Panc1 (cell line): ENCODE data around the gene EPHA3. TPM values are rescaled to one million over a fixed set of nuclear protein-coding genes. Genes with fewer than 3 reads are reported as not detected.

Experiments
- ATAC-seq: fragments of 200-7000 bp; cut with Tn5 transposase; 2 replicates; pipeline ENCODE4 v1.9.1; 2020; ENCODE audit warnings: mild to moderate bottlenecking, moderate library complexity
- BruUV-seq: library from RNA; stranded (reverse); fragments of 400-500 nt; replicated peaks from 2 replicates; lab custom pipeline; 2021; lab: Mats Ljungman, UMichigan
- CTCF ChIA-PET: fragments of 300-600 bp; sonication (Branson Sonifier 250); formaldehyde crosslinking; loops from one replicate; lab custom pipeline; 2022; ENCODE audit warnings: antibody characterized with exemption; lab: Charles Lee
- POLR2A ChIA-PET: fragments of 300-600 bp; sonication (Branson Sonifier 250); formaldehyde crosslinking; loops from one replicate; lab custom pipeline; 2022; ENCODE audit warnings: antibody characterized with exemption; lab: Charles Lee
- DNase-seq: peaks from one replicate; pipeline ENCODE4 v3.0.0-alpha.2; 2010; ENCODE audit warnings: low read depth, low spot score
- H3K27ac ChIP-seq: 2 replicates; pipeline ENCODE4 v1.5.1; 2011; ENCODE audit warnings: mild to moderate bottlenecking, low read length, inconsistent platforms
- H3K27me3 ChIP-seq: fragments of 200-500 bp; sonication (Bioruptor generic); 2 replicates; pipeline ENCODE4 v1.6.0; 2014; ENCODE audit warnings: low read length, inconsistent platforms; ENCODE audit not compliant: control insufficient read depth, insufficient read depth
- H3K36me3 ChIP-seq: fragments of 200-500 bp; sonication (Bioruptor generic); 2 replicates; pipeline ENCODE4 v1.5.1; 2014; ENCODE audit warnings: inconsistent platforms, mild to moderate bottlenecking, low read length, moderate library complexity; ENCODE audit not compliant: control insufficient read depth, insufficient read depth
- H3K4me1 ChIP-seq: 2 replicates; pipeline ENCODE4 v1.5.1; 2011; ENCODE audit warnings: inconsistent platforms, mild to moderate bottlenecking, low read length, moderate library complexity; ENCODE audit not compliant: control insufficient read depth, insufficient read depth
- H3K4me3 ChIP-seq, 2 experiments: 2 replicates each; pipeline ENCODE4 v1.5.1; 2011 to 2012; ENCODE audit warnings: low read depth in 2 of 2, low read length in 2 of 2, mild to moderate bottlenecking in 2 of 2, inconsistent platforms in 1 of 2, moderate library complexity in 1 of 2
- H3K9me3 ChIP-seq: fragments of 200-500 bp; sonication (Bioruptor generic); 2 replicates; pipeline ENCODE4 v1.5.1; 2014; ENCODE audit warnings: low read depth, mild to moderate bottlenecking, inconsistent platforms, low read length, moderate library complexity; ENCODE audit not compliant: control insufficient read depth, insufficient read depth
- CTCF ChIP-seq: fragments of 450-650 bp; IDR thresholded peaks from 2 replicates; pipeline ENCODE4 v1.5.1; 2017; ENCODE audit warnings: mild to moderate bottlenecking
- POLR2AphosphoS5 ChIP-seq: IDR thresholded peaks from 2 replicates; pipeline ENCODE4 v1.6.1; 2012; ENCODE audit warnings: mild to moderate bottlenecking, low read depth, low read length, moderate library complexity
- REST ChIP-seq, 2 experiments: IDR thresholded peaks; 2 replicates each; pipeline ENCODE4 v1.6.1; 2011 to 2012; ENCODE audit warnings: low read depth in 2 of 2, control low read depth in 1 of 2, low read length in 1 of 2, mild to moderate bottlenecking in 1 of 2, moderate library complexity in 1 of 2; ENCODE audit not compliant: insufficient read depth in 1 of 2
- SIN3A ChIP-seq: IDR thresholded peaks from 2 replicates; pipeline ENCODE4 v1.6.1; 2012; ENCODE audit warnings: low read depth, mild to moderate bottlenecking, low read length, moderate library complexity, borderline replicate concordance; ENCODE audit not compliant: insufficient read depth
- TCF7L2 ChIP-seq: IDR thresholded peaks from 2 replicates; pipeline ENCODE4 v1.6.1; 2011; ENCODE audit warnings: mild to moderate bottlenecking, low read depth, low read length, inconsistent platforms
- in situ Hi-C: cut with HindIII; loops from 2 replicates; pipeline ENCODE4 v1.10.0; 2016; ENCODE audit warnings: low sequenced_read_pairs, low pct_unique_long_range_greater_than_20kb
- intact Hi-C: fragments of 100-400 bp; cut with micrococcal nuclease; formaldehyde crosslinking; loops from one replicate; pipeline ENCODE4 v1.10.0; 2022; ENCODE audit not compliant: unreplicated experiment
- total RNA-seq: library from RNA; stranded (reverse); gene quantifications from one replicate; pipeline ENCODE4 v1.2.1, GENCODE V29; 2021; ENCODE audit not compliant: unreplicated experiment

The EPHA3 gene
- total RNA-seq, 1 experiment from 2014 or later = 0.05 TPM

GRCh38 chr3:89364314-89364713 is 256.9 kb downstream of the EPHA3 start:
- TF ChIP-seq SIN3A (no peak), REST (IDR thresholded peaks at IDR 0.05; ENCODE audit: insufficient read depth in 1 of 2, low read depth in 2 of 2, low read length in 1 of 2) (no peak), CTCF (no peak), TCF7L2 (no peak), POLR2AphosphoS5 (no peak)
- intact Hi-C loops (no loop called here), in situ Hi-C loops (no loop called here)
- no peaks in the 10 kb centered on the region for H3K27me3 ChIP-seq
- POLR2A ChIA-PET = no interaction called here
- no peaks in the 10 kb centered on the region for H3K9me3 ChIP-seq
- CTCF ChIA-PET = no interaction called here
- H3K27ac ChIP-seq = no peak overlapping the region
- DNase-seq = no peak
- no peak overlapping the region for H3K4me3 ChIP-seq
- BruUV-seq = no TSS peak
- H3K36me3 ChIP-seq = no peaks in the 10 kb centered on the region
- no peak for ATAC-seq
- H3K4me1 ChIP-seq = no peaks in the 10 kb centered on the region

GRCh38 chr3:89367166-89367565 is 259.7 kb downstream of the EPHA3 start:
- POLR2A ChIA-PET = no interaction called here
- ATAC-seq (no peak), DNase-seq (no peak)
- no peaks in the 10 kb centered on the region for H3K9me3 ChIP-seq
- CTCF ChIA-PET = no interaction called here
- H3K4me1 ChIP-seq = no peaks in the 10 kb centered on the region
- H3K36me3 ChIP-seq = no peaks in the 10 kb centered on the region
- no peaks in the 10 kb centered on the region for H3K27me3 ChIP-seq
- no peak overlapping the region for H3K27ac ChIP-seq
- BruUV-seq = no TSS peak
- intact Hi-C loops (no loop called here), in situ Hi-C loops (no loop called here)
- H3K4me3 ChIP-seq = no peak overlapping the region
- TF ChIP-seq POLR2AphosphoS5 = no peak

- ATAC-seq (no peak), DNase-seq (no peak)
- TF ChIP-seq REST (IDR thresholded peaks at IDR 0.05; ENCODE audit: insufficient read depth in 1 of 2, low read depth in 2 of 2, low read length in 1 of 2) = no peak
- no peak for TF ChIP-seq TCF7L2
- TF ChIP-seq POLR2AphosphoS5 = no peak
- TF ChIP-seq SIN3A = no peak
- TF ChIP-seq CTCF = no peak
- no peaks in the 10 kb centered on the region for H3K36me3 ChIP-seq
- ChIA-PET POLR2A (no interaction called here), CTCF (no interaction called here)
- H3K4me1 ChIP-seq = no peaks in the 10 kb centered on the region
- no peak overlapping the region for H3K4me3 ChIP-seq
- no peaks in the 10 kb centered on the region for H3K27me3 ChIP-seq
- H3K9me3 ChIP-seq = no peaks in the 10 kb centered on the region
- intact Hi-C loops = no loop called here
- BruUV-seq = no TSS peak
- in situ Hi-C loops = no loop called here
- H3K27ac ChIP-seq = no peak overlapping the region
These were observed 261.4 kb downstream of the EPHA3 start for GRCh38 chr3:89368846-89369245.
